Ishikawa (cell line): ENCODE data around the gene BEST4.

Experiments used
- CEBPB ChIP-seq: IDR thresholded peaks from 2 replicates; pipeline ENCODE4 v1.6.1; 2012
- CREB1 ChIP-seq: IDR thresholded peaks from 2 replicates; pipeline ENCODE4 v1.6.1; 2012; ENCODE audit warnings: low read depth
- EGR1 ChIP-seq: IDR thresholded peaks from 2 replicates; pipeline ENCODE4 v1.6.1; 2012
- EP300 ChIP-seq: IDR thresholded peaks from 2 replicates; pipeline ENCODE4 v1.6.1; 2012; ENCODE audit warnings: borderline replicate concordance
- FOXM1 ChIP-seq: IDR thresholded peaks from 2 replicates; pipeline ENCODE4 v1.6.1; 2012; ENCODE audit warnings: low read depth, borderline replicate concordance
- MAX ChIP-seq: IDR thresholded peaks from 2 replicates; pipeline ENCODE4 v1.6.1; 2012
- NFIC ChIP-seq: IDR thresholded peaks from 2 replicates; pipeline ENCODE4 v1.6.1; 2012
- RAD21 ChIP-seq: IDR thresholded peaks from 2 replicates; pipeline ENCODE4 v1.6.1; 2012; ENCODE audit warnings: low read depth
- REST ChIP-seq: IDR thresholded peaks from 2 replicates; pipeline ENCODE4 v1.6.1; 2012; ENCODE audit warnings: low read depth, mild to moderate bottlenecking
- TAF1 ChIP-seq: IDR thresholded peaks from 2 replicates; pipeline ENCODE4 v1.6.1; 2012; ENCODE audit warnings: low read depth, mild to moderate bottlenecking
- TCF12 ChIP-seq: IDR thresholded peaks from 2 replicates; pipeline ENCODE4 v1.6.1; 2012; ENCODE audit warnings: low read depth
- TEAD4 ChIP-seq: IDR thresholded peaks from 2 replicates; pipeline ENCODE4 v1.6.1; 2012
- USF1 ChIP-seq: IDR thresholded peaks from 2 replicates; pipeline ENCODE4 v1.6.1; 2012
- YY1 ChIP-seq: IDR thresholded peaks from 2 replicates; pipeline ENCODE4 v1.6.1; 2012; ENCODE audit warnings: low read depth
- ZBTB7A ChIP-seq: IDR thresholded peaks from 2 replicates; pipeline ENCODE4 v1.6.1; 2012; ENCODE audit warnings: low read depth

The BEST4 gene

GRCh38 chr1:44829506-44830384 lies 41.8 kb upstream of the BEST4 start:
- no peak for TF ChIP-seq RAD21
- no peak for TF ChIP-seq EGR1
- TF ChIP-seq YY1: no peak
- no peak for TF ChIP-seq CEBPB
- no peak for TF ChIP-seq FOXM1
- no peak for TF ChIP-seq TAF1
- TF ChIP-seq NFIC: no peak
- TF ChIP-seq MAX: no peak
- no peak for TF ChIP-seq ZBTB7A
- no peak for TF ChIP-seq TEAD4

- TF ChIP-seq EGR1: no peak
These were observed 41.0 kb upstream of the BEST4 start for GRCh38 chr1:44828841-44829440.

GRCh38 chr1:44828003-44828651 lies 40.2 kb upstream of the BEST4 start:
- TF ChIP-seq USF1 (no peak), REST (no peak), TAF1 (no peak), TCF12 (no peak), CREB1 (no peak), EP300 (no peak), MAX (no peak)

GRCh38 chr1:44827197-44828002 lies 39.4 kb upstream of the BEST4 start:
- TF ChIP-seq TAF1 (no peak), NFIC (no peak), YY1 (no peak)

GRCh38 chr1:44826375-44827196 lies 38.6 kb upstream of the BEST4 start:
- TF ChIP-seq CEBPB (no peak), USF1 (no peak), YY1 (no peak), ZBTB7A (no peak), NFIC (no peak), FOXM1 (no peak), TEAD4 (no peak), RAD21 (no peak), EP300 (no peak), TAF1 (no peak), CREB1 (no peak), REST (no peak), EGR1 (no peak), MAX (no peak), TCF12 (no peak)
